ENCODE results near the gene HSPD1. TPM values are rescaled to one million over a fixed set of nuclear protein-coding genes. Genes with fewer than 3 reads are reported as not detected.

HSPD1 gene
- 141 TPM for polyA plus RNA-seq (2013, experiment 1 of 2)
- 144 TPM for polyA plus RNA-seq (2013, experiment 2 of 2)

DNA sequence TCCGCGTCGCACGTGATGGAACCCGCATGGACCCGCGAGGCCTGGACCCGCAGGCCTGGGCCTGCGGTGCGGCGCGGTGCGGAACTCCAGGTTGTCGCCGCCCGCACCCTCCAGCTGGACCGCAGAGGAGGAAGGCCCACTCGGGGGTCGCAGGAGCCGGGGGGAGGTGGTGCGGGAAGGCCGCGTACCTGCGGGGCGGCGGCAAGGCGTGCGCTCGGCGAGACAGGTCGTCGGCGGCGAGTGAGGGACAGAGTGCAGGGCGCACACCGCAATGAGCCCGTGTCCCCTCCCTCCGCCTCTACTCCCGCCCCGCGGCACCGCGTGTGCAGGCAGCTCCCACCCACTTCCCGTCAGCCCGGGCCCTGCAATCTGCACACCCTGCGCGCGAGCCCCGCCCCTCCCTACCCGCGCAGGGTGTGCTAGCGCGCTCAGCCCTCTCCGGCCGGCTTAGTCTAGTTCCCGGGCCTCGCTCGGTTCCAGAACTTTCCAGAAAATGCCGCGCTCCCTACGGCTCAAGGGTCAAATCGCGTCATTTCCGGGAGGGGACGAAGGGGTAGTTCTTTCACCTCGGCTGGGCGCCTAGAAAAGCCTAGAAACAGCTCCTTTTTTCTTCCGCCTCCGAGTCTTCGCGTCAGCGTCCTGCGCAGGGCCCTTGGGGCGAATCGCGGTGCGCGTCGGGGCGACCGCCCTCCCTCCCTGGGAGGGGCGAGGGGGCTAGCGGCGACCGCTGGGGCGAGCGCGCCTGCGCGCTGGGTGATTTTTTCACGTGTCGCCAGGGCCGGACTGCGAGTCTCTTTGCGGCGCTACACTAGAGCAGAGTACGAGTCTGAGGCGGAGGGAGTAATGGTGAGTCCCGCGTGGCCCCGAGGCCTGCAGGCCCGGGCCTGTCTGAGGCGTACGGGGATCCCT, at the start of gene HSPD1, which contains the start of gene HSPE1:
HSPD1 (minus strand) TSS at position 247 of the 909 bp plus-strand sequence. CDS start 992 bp downstream, outside the sequence.
HSPE1 (plus strand) TSS at position 786 of the 909 bp plus-strand sequence; CDS start at position 844, 58 bp downstream.
- peaks cover 15 to 66% of the 10 kb centered on the region in 2 experiments for H3K36me3 ChIP-seq (ENCODE audit: control insufficient read depth in 1 of 2, insufficient read depth in 2 of 2, low read depth in 1 of 2, low read length in 2 of 2)
- H3K23ac ChIP-seq (ENCODE audit: low read length in 2 of 2): peak within 1 kb of the TSS in 1 of 2 experiments; percentile 97
- H3K27ac ChIP-seq (ENCODE audit: low read length, poor library complexity, severe bottlenecking): peak within 1 kb of the TSS; percentile 78
- no peak within 1 kb of the TSS for H2AK5ac ChIP-seq (ENCODE audit: low read length, severe bottlenecking)
- peak within 1 kb of the TSS; percentile 88 to 98 for H3K18ac ChIP-seq (ENCODE audit: low read depth in 1 of 2, low read length in 2 of 2)
- H3K79me1 ChIP-seq (replicated peaks; ENCODE audit: low read length, poor library complexity, severe bottlenecking): peaks cover 5% of the 10 kb centered on the region
- peak within 1 kb of the TSS; percentile 71 for H4K91ac ChIP-seq (ENCODE audit: low read length)
- H3K9me3 ChIP-seq (ENCODE audit: control insufficient read depth, low read length): no peaks in the 10 kb centered on the region
- H3K4me1 ChIP-seq (ENCODE audit: control insufficient read depth, insufficient read depth, low read depth, low read length): peaks cover 6% of the 10 kb centered on the region
- H3K4ac ChIP-seq (ENCODE audit: low read depth in 1 of 2, low read length in 2 of 2): peak within 1 kb of the TSS; percentile 5 to 92
- peak within 1 kb of the TSS; percentile 97 to 99 for H3K4me3 ChIP-seq (ENCODE audit: insufficient read depth in 1 of 2, low read depth in 1 of 2, low read length in 2 of 2)
- H2BK12ac ChIP-seq (ENCODE audit: low read length in 2 of 2): peak within 1 kb of the TSS in 1 of 2 experiments; percentile 80
- H3K14ac ChIP-seq (ENCODE audit: low read length in 2 of 2): peak within 1 kb of the TSS in 1 of 2 experiments; percentile 94
- peak within 1 kb of the TSS; percentile 98 for H3K4me2 ChIP-seq (ENCODE audit: low read length, poor library complexity, severe bottlenecking)
- no peaks in the 10 kb centered on the region for H3K27me3 ChIP-seq (ENCODE audit: control insufficient read depth in 1 of 2, insufficient read depth in 1 of 2, low read length in 2 of 2)
- peak; percentile 100 for DNase-seq
- peak within 1 kb of the TSS; percentile 98 for H2AFZ ChIP-seq (ENCODE audit: low read depth, low read length)
- peak within 1 kb of the TSS; percentile 80 for H4K8ac ChIP-seq (ENCODE audit: low read length)
- WGBS: under 1% methylated on average over 81 of the region's 104 CpGs
- H3K9ac ChIP-seq (ENCODE audit: low read length): peak within 1 kb of the TSS; percentile 99
- H2BK120ac ChIP-seq (ENCODE audit: low read depth, low read length): peak within 1 kb of the TSS; percentile 76
- peak within 1 kb of the TSS; percentile 92 for H2BK5ac ChIP-seq (ENCODE audit: low read depth, low read length, poor library complexity, severe bottlenecking)
- peak within 1 kb of the TSS; percentile 93 for H2BK15ac ChIP-seq (ENCODE audit: low read depth, poor library complexity, severe bottlenecking)

DNA sequence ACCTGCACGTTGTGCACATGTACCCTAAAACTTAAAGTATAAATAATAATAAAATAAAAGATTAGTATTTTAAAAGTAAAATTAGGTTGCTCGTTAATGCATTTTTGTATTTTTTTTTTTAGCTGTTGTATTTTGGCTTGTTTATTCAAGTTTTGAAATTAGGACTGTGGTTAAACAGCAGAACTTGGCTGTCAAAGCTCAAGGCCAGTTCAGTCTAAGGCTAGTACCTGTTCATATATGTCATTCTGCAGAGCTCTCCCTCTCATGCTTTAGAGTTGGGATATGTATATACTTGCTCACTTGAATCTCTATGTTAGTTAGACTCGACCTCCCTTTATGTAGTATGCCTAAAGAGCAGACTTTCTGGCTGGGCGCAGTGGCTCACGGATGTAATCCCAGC, 48.9 kb upstream of the HSPD1 start:
- Histone ChIP-seq H3K27me3 (ENCODE audit: control insufficient read depth in 1 of 2, insufficient read depth in 1 of 2, low read length in 2 of 2) (no peaks in the 10 kb centered on the region), H3K4me1 (ENCODE audit: control insufficient read depth, insufficient read depth, low read depth, low read length) (no peaks in the 10 kb centered on the region), H3K23ac (ENCODE audit: low read length in 2 of 2) (no peak overlapping the region), H3K9me3 (ENCODE audit: control insufficient read depth, low read length) (no peaks in the 10 kb centered on the region), H3K36me3 (ENCODE audit: control insufficient read depth in 1 of 2, insufficient read depth in 2 of 2, low read depth in 1 of 2, low read length in 2 of 2) (peaks cover 19 to 88% of the 10 kb centered on the region in 2 experiments), H4K8ac (ENCODE audit: low read length) (no peak overlapping the region), H3K4ac (ENCODE audit: low read depth in 1 of 2, low read length in 2 of 2) (no peak overlapping the region), H3K18ac (ENCODE audit: low read depth in 1 of 2, low read length in 2 of 2) (no peak overlapping the region), H3K14ac (ENCODE audit: low read length in 2 of 2) (no peak overlapping the region), H4K91ac (ENCODE audit: low read length) (no peak overlapping the region), H2BK15ac (ENCODE audit: low read depth, poor library complexity, severe bottlenecking) (no peak overlapping the region), H3K9ac (ENCODE audit: low read length) (no peak overlapping the region), H3K4me3 (ENCODE audit: insufficient read depth in 1 of 2, low read depth in 1 of 2, low read length in 2 of 2) (no peak overlapping the region), H3K79me1 (replicated peaks; ENCODE audit: low read length, poor library complexity, severe bottlenecking) (peaks cover 14% of the 10 kb centered on the region), H2BK5ac (ENCODE audit: low read depth, low read length, poor library complexity, severe bottlenecking) (no peak overlapping the region), H3K4me2 (ENCODE audit: low read length, poor library complexity, severe bottlenecking) (no peak overlapping the region), H3K27ac (ENCODE audit: low read length, poor library complexity, severe bottlenecking) (no peak overlapping the region), H2BK12ac (ENCODE audit: low read length in 2 of 2) (no peak overlapping the region), H2AK5ac (ENCODE audit: low read length, severe bottlenecking) (no peak overlapping the region), H2BK120ac (ENCODE audit: low read depth, low read length) (no peak overlapping the region), H2AFZ (ENCODE audit: low read depth, low read length) (no peak overlapping the region)
- DNase-seq: no peak
- WGBS: 97% methylated on average over 4 of the region's 5 CpGs

DNA sequence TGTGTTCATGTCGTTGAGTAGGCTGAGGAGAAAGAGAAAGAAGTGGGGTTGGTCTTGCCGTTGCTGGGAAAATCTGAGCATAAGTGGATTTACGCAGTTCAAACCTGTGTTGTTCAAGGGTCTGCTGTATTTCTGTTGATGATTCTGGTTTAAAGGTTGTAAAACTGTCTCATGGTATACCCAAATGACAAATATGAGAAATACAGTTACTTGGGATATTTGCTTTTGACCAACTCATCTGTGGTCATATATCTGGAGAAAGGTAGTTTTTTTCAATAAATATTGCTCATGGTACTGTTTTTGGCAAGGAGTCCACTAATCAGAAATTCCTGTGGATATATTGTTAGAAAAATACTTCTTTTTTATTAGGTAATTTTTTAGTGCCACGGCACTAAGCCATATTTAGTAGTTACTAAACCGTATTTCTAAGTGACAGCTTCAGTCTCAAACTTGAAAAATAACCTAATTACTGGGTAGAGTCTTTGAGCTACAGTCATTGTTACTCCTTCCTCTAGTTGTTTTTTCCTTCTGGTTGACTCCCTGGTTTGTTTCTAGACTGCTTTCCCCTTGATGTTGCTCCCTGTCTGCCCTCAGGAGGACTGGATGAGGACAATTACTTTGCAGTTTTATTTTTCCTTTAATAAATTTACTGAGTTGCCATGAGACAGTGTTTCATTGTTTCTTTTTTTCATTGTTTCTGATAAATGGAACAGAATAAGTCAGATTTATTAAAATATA, 47.7 kb upstream of the HSPD1 start:
- peaks cover 23 to 90% of the 10 kb centered on the region in 2 experiments for H3K36me3 ChIP-seq (ENCODE audit: control insufficient read depth in 1 of 2, insufficient read depth in 2 of 2, low read depth in 1 of 2, low read length in 2 of 2)
- H4K91ac ChIP-seq (ENCODE audit: low read length): no peak overlapping the region
- H2BK15ac ChIP-seq (ENCODE audit: low read depth, poor library complexity, severe bottlenecking): no peak overlapping the region
- H2AK5ac ChIP-seq (ENCODE audit: low read length, severe bottlenecking): no peak overlapping the region
- no peak overlapping the region for H3K9ac ChIP-seq (ENCODE audit: low read length)
- H2BK5ac ChIP-seq (ENCODE audit: low read depth, low read length, poor library complexity, severe bottlenecking): no peak overlapping the region
- H3K4me3 ChIP-seq (ENCODE audit: insufficient read depth in 1 of 2, low read depth in 1 of 2, low read length in 2 of 2): no peak overlapping the region
- no peak for DNase-seq
- no peak overlapping the region for H3K14ac ChIP-seq (ENCODE audit: low read length in 2 of 2)
- no peak overlapping the region for H3K27ac ChIP-seq (ENCODE audit: low read length, poor library complexity, severe bottlenecking)
- H3K23ac ChIP-seq (ENCODE audit: low read length in 2 of 2): no peak overlapping the region
- H3K4ac ChIP-seq (ENCODE audit: low read depth in 1 of 2, low read length in 2 of 2): no peak overlapping the region
- no peaks in the 10 kb centered on the region for H3K27me3 ChIP-seq (ENCODE audit: control insufficient read depth in 1 of 2, insufficient read depth in 1 of 2, low read length in 2 of 2)
- H3K18ac ChIP-seq (ENCODE audit: low read depth in 1 of 2, low read length in 2 of 2): no peak overlapping the region
- H2AFZ ChIP-seq (ENCODE audit: low read depth, low read length): no peak overlapping the region
- H4K8ac ChIP-seq (ENCODE audit: low read length): no peak overlapping the region
- peaks cover 17% of the 10 kb centered on the region for H3K79me1 ChIP-seq (replicated peaks; ENCODE audit: low read length, poor library complexity, severe bottlenecking)
- WGBS: 95% methylated on average over 3 of the region's 5 CpGs
- no peak overlapping the region for H2BK120ac ChIP-seq (ENCODE audit: low read depth, low read length)
- no peak overlapping the region for H2BK12ac ChIP-seq (ENCODE audit: low read length in 2 of 2)
- H3K4me1 ChIP-seq (ENCODE audit: control insufficient read depth, insufficient read depth, low read depth, low read length): no peaks in the 10 kb centered on the region
- H3K4me2 ChIP-seq (ENCODE audit: low read length, poor library complexity, severe bottlenecking): no peak overlapping the region
- no peaks in the 10 kb centered on the region for H3K9me3 ChIP-seq (ENCODE audit: control insufficient read depth, low read length)

DNA sequence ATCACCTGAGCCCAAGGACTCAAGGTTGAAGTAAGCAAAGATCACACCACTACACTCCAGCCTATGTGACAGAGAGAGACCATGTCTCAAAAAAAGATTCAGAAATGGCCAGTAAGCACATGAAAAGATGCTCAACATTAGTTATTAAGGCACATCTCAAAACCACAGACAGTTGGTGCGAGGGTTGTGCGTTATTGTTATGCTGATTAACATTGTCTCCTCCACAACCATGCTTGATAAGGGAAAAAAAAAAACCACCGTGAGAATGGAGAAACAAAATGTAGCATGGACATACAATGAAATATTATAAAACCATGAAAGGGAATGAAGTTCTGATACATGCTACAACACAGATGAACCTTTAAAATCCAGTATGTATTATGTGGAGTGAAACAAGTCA, 43.6 kb upstream of the HSPD1 start:
- no peak overlapping the region for H2BK120ac ChIP-seq (ENCODE audit: low read depth, low read length)
- H2AFZ ChIP-seq (ENCODE audit: low read depth, low read length): no peak overlapping the region
- no peak overlapping the region for H2BK12ac ChIP-seq (ENCODE audit: low read length in 2 of 2)
- H3K27me3 ChIP-seq (ENCODE audit: control insufficient read depth in 1 of 2, insufficient read depth in 1 of 2, low read length in 2 of 2): no peaks in the 10 kb centered on the region
- no peaks in the 10 kb centered on the region for H3K9me3 ChIP-seq (ENCODE audit: control insufficient read depth, low read length)
- H2BK5ac ChIP-seq (ENCODE audit: low read depth, low read length, poor library complexity, severe bottlenecking): no peak overlapping the region
- DNase-seq: no peak
- H4K91ac ChIP-seq (ENCODE audit: low read length): no peak overlapping the region
- H3K27ac ChIP-seq (ENCODE audit: low read length, poor library complexity, severe bottlenecking): no peak overlapping the region
- H3K18ac ChIP-seq (ENCODE audit: low read depth in 1 of 2, low read length in 2 of 2): no peak overlapping the region
- no peak overlapping the region for H4K8ac ChIP-seq (ENCODE audit: low read length)
- no peak overlapping the region for H2BK15ac ChIP-seq (ENCODE audit: low read depth, poor library complexity, severe bottlenecking)
- no peaks in the 10 kb centered on the region for H3K4me1 ChIP-seq (ENCODE audit: control insufficient read depth, insufficient read depth, low read depth, low read length)
- no peak overlapping the region for H3K4me2 ChIP-seq (ENCODE audit: low read length, poor library complexity, severe bottlenecking)
- WGBS: 100% methylated on average over 2 of the region's 3 CpGs
- no peak overlapping the region for H3K4ac ChIP-seq (ENCODE audit: low read depth in 1 of 2, low read length in 2 of 2)
- H3K14ac ChIP-seq (ENCODE audit: low read length in 2 of 2): no peak overlapping the region
- no peak overlapping the region for H3K9ac ChIP-seq (ENCODE audit: low read length)
- H2AK5ac ChIP-seq (ENCODE audit: low read length, severe bottlenecking): no peak overlapping the region
- peaks cover 22 to 88% of the 10 kb centered on the region in 2 experiments for H3K36me3 ChIP-seq (ENCODE audit: control insufficient read depth in 1 of 2, insufficient read depth in 2 of 2, low read depth in 1 of 2, low read length in 2 of 2)
- no peak overlapping the region for H3K4me3 ChIP-seq (ENCODE audit: insufficient read depth in 1 of 2, low read depth in 1 of 2, low read length in 2 of 2)
- no peak overlapping the region for H3K23ac ChIP-seq (ENCODE audit: low read length in 2 of 2)
- peaks cover 20% of the 10 kb centered on the region for H3K79me1 ChIP-seq (replicated peaks; ENCODE audit: low read length, poor library complexity, severe bottlenecking)

Data from mesenchymal stem cell (in vitro differentiated cells and primary cell).